GM12878 (cell line): Measurements from ENCODE around the gene ZNF322. TPM values are rescaled to one million over a fixed set of nuclear protein-coding genes. Genes with fewer than 3 reads are reported as not detected.

ENCODE experiments used
- ATAC-seq: fragments of 200-7000 bp; cut with Tn5 transposase; 3 replicates; pipeline ENCODE4 v1.9.1; 2020; ENCODE audit warnings: mild to moderate bottlenecking, moderate library complexity
- BruUV-seq: library from RNA; stranded (reverse); fragments of 400-500 nt; replicated peaks from 2 replicates; lab custom pipeline; 2021; lab: Mats Ljungman, UMichigan
- CTCF ChIA-PET: fragments of 300-600 bp; sonication (Branson Sonifier 250); formaldehyde crosslinking; extraction: SDS; loops from one replicate; lab custom pipeline; 2021; ENCODE audit warnings: inconsistent platforms; lab: Yijun Ruan, JAX
- POLR2A ChIA-PET: fragments of 350-600 bp; formaldehyde crosslinking; extraction: SDS; loops from one replicate; lab custom pipeline; 2021; ENCODE audit warnings: inconsistent platforms; lab: Charles Lee
- RAD21 ChIA-PET: fragments of 300-600 bp; sonication (Branson Sonifier 250); formaldehyde crosslinking; loops from one replicate; lab custom pipeline; 2023; ENCODE audit warnings: antibody characterized with exemption; ENCODE audit not compliant: unreplicated experiment; lab: Charles Lee
- SMC1A ChIA-PET: fragments of 300-600 bp; sonication (Branson Sonifier 250); formaldehyde crosslinking; loops from one replicate; lab custom pipeline; 2023; ENCODE audit not compliant: unreplicated experiment, uncharacterized antibody; lab: Charles Lee
- DNase-seq: peaks from one replicate; pipeline ENCODE4 v3.0.0-alpha.2; 2011; ENCODE audit warnings: low read depth, low spot score
- FAIRE-seq: peaks from 3 replicates; lab custom pipeline; 2011; peaks lifted over from hg19 to GRCh38; lab: Jason Lieb, UNC
- H2AFZ ChIP-seq: 2 replicates; pipeline ENCODE4 v1.6.0; 2011; ENCODE audit warnings: low read depth, low read length, control low read depth; ENCODE audit not compliant: control insufficient read depth
- H3K27ac ChIP-seq: 2 replicates; pipeline ENCODE4 v1.5.1; 2011; ENCODE audit warnings: control low read depth; ENCODE audit not compliant: control insufficient read depth, insufficient read depth
- H3K27me3 ChIP-seq, 2 experiments: replicated peaks in 1 of 2; 2 replicates each; pipeline versions ENCODE4 v1.6.0 to v1.6.1; 2011; ENCODE audit warnings: low read length in 1 of 2; ENCODE audit not compliant: control insufficient read depth in 2 of 2, insufficient read depth in 2 of 2
- H3K36me3 ChIP-seq, 2 experiments: 2 replicates each; pipeline ENCODE4 v1.5.1; 2011; ENCODE audit warnings: low read length in 1 of 2; ENCODE audit not compliant: control insufficient read depth in 2 of 2, insufficient read depth in 2 of 2
- H3K4me1 ChIP-seq: 2 replicates; pipeline ENCODE4 v1.6.1; 2011; ENCODE audit warnings: mild to moderate bottlenecking, low read length, moderate library complexity, mixed read lengths; ENCODE audit not compliant: control insufficient read depth, insufficient read depth
- H3K4me2 ChIP-seq: 2 replicates; pipeline ENCODE4 v1.6.0; 2011; ENCODE audit warnings: control low read depth; ENCODE audit not compliant: control insufficient read depth, insufficient read depth
- H3K4me3 ChIP-seq: fragments of 200-600 bp; sonication (generic); 2 replicates; pipeline ENCODE4 v1.5.1; 2016
- H3K79me2 ChIP-seq: 2 replicates; pipeline ENCODE4 v1.6.0; 2011; ENCODE audit warnings: low read length; ENCODE audit not compliant: control insufficient read depth, insufficient read depth
- H3K9ac ChIP-seq: 2 replicates; pipeline ENCODE4 v1.8.0; 2011; ENCODE audit warnings: low read length, control low read depth, mixed read lengths; ENCODE audit not compliant: control insufficient read depth, insufficient read depth
- H3K9me3 ChIP-seq: replicated peaks from 3 replicates; pipeline ENCODE4 v1.5.1; 2011; ENCODE audit warnings: mild to moderate bottlenecking, low read length; ENCODE audit not compliant: control insufficient read depth, insufficient read depth
- H4K20me1 ChIP-seq: 2 replicates; pipeline ENCODE4 v1.6.0; 2011; ENCODE audit not compliant: control insufficient read depth, insufficient read depth
- BACH1 ChIP-seq: fragments of 450-650 bp; IDR thresholded peaks from 2 replicates; pipeline ENCODE4 v1.6.1; 2017; ENCODE audit warnings: mild to moderate bottlenecking, borderline replicate concordance
- BCL11A ChIP-seq: IDR thresholded peaks from 2 replicates; pipeline ENCODE4 v1.6.1; 2011; ENCODE audit warnings: low read depth, low read length
- CHD1 ChIP-seq: IDR thresholded peaks from 2 replicates; pipeline ENCODE4 v1.6.1; 2012; ENCODE audit warnings: low read depth, low read length, improper control_type of control experiment
- FOS ChIP-seq: IDR thresholded peaks from 3 replicates; pipeline ENCODE4 v1.6.1; 2011; ENCODE audit warnings: borderline replicate concordance; ENCODE audit not compliant: insufficient read length; ENCODE audit errors: extremely low read depth
- GATAD2B ChIP-seq: fragments of 450-650 bp; conservative IDR thresholded peaks from 2 replicates; pipeline ENCODE4 v1.6.1; 2017; ENCODE audit warnings: low read depth, mild to moderate bottlenecking, moderate library complexity
- IRF4 ChIP-seq: IDR thresholded peaks from 2 replicates; pipeline ENCODE4 v1.6.1; 2011; ENCODE audit warnings: low read depth, low read length
- JUND ChIP-seq: IDR thresholded peaks from 2 replicates; pipeline ENCODE4 v1.6.1; 2012; ENCODE audit warnings: low read depth, mild to moderate bottlenecking, low read length, improper control_type of control experiment, moderate library complexity
- MEF2A ChIP-seq: IDR thresholded peaks from 2 replicates; pipeline ENCODE4 v1.6.1; 2011; ENCODE audit warnings: low read depth, mild to moderate bottlenecking, low read length, moderate library complexity; ENCODE audit not compliant: insufficient read depth
- NFYB ChIP-seq: IDR thresholded peaks from 2 replicates; pipeline ENCODE4 v1.6.1; 2011; ENCODE audit warnings: low read depth, mild to moderate bottlenecking, low read length, improper control_type of control experiment, moderate library complexity; ENCODE audit not compliant: insufficient read depth
- NR2C1 ChIP-seq: fragments of 450-650 bp; IDR thresholded peaks from 2 replicates; pipeline ENCODE4 v1.6.1; 2017; ENCODE audit warnings: antibody characterized with exemption, mild to moderate bottlenecking, moderate library complexity
- NR2C2 ChIP-seq: IDR thresholded peaks from 2 replicates; pipeline ENCODE4 v1.6.1; 2011; ENCODE audit warnings: borderline replicate concordance, low read depth; ENCODE audit not compliant: control insufficient read depth, insufficient read length
- POLR2AphosphoS2 ChIP-seq: IDR thresholded peaks from 2 replicates; pipeline ENCODE4 v1.6.1; 2011; ENCODE audit warnings: low read depth, mild to moderate bottlenecking, low read length, improper control_type of control experiment, moderate library complexity
- RB1 ChIP-seq: fragments of 450-650 bp; formaldehyde crosslinking; IDR thresholded peaks from 2 replicates; pipeline ENCODE4 v1.6.1; 2017; ENCODE audit warnings: mild to moderate bottlenecking, borderline replicate concordance
- RBBP5 ChIP-seq: fragments of 200-600 bp; sonication (generic); conservative IDR thresholded peaks from 2 replicates; pipeline ENCODE4 v1.6.1; 2016
- RELA ChIP-seq: fragments of 450-650 bp; IDR thresholded peaks from 2 replicates; pipeline ENCODE4 v1.8.0; 2014; ENCODE audit warnings: borderline replicate concordance; ENCODE audit not compliant: partially characterized antibody
- SREBF2 ChIP-seq: IDR thresholded peaks from 2 replicates; pipeline ENCODE4 v1.6.1; 2012; ENCODE audit warnings: mild to moderate bottlenecking, low read length
- WRNIP1 ChIP-seq: IDR thresholded peaks from 2 replicates; pipeline ENCODE4 v1.6.1; 2011; ENCODE audit warnings: low read depth, low read length, improper control_type of control experiment, borderline replicate concordance
- WGBS: methylation state at CpG from one replicate; pipeline ENCODE4 v1.1.6; 2016; ENCODE audit warnings: low lambda C conversion rate; ENCODE audit not compliant: insufficient replicate concordance, insufficient coverage; ENCODE audit errors: missing lambda C conversion rate; 5-methylcytosine and 5-hydroxymethylcytosine counted together
- in situ Hi-C: fragments of 300-500 bp; cut with MboI; formaldehyde crosslinking; loops from 9 replicates; pipeline ENCODE4 v1.14.3; 2018; ENCODE audit warnings: mixed read lengths
- intact Hi-C: fragments of 100-400 bp; cut with micrococcal nuclease; formaldehyde crosslinking; loops from one replicate; pipeline ENCODE4 v1.14.2; 2022; ENCODE audit not compliant: unreplicated experiment
- polyA plus RNA-seq, 11 experiments: library from polyadenylated mRNA; depleted of rRNA in 4 of 11; unstranded in 6 of 11; stranded (reverse) in 5 of 11; fragments of >200 nt; fragmentation: Nextera tagmentation in 4 of 11; fragmentation: Illumina TruSeq in 1 of 11; extraction: Ambion mirVana in 4 of 11; extraction: Trizol in 1 of 11; gene quantifications; 1 replicate in 1 of 11; 2 replicates in 10 of 11; pipeline versions ENCODE4 v1.2.1 to v1.2.3, GENCODE V29; 2011 to 2016; ENCODE audit warnings: inconsistent platforms in 2 of 11, missing spikeins in 2 of 11, low read depth in 1 of 11
- total RNA-seq, 4 experiments: library from RNA; depleted of rRNA in 3 of 4; stranded (reverse); fragments of >200 nt in 3 of 4; fragmentation: Illumina TruSeq in 1 of 4; extraction: Trizol in 1 of 4; gene quantifications; 2 replicates each; pipeline versions ENCODE4 v1.2.1 to v1.2.3, GENCODE V29; 2013 to 2021
- TF ChIP-seq, protein P1 (sequence below): IDR thresholded peaks from 2 replicates; pipeline ENCODE4 v1.6.1; 2011; ENCODE audit warnings: low read depth, low read length, improper control_type of control experiment, borderline replicate concordance
- TF ChIP-seq, protein P2 (sequence below): fragments of 450-650 bp; IDR thresholded peaks from 2 replicates; pipeline ENCODE4 v1.6.1; 2014; ENCODE audit warnings: mild to moderate bottlenecking

The ZNF322 gene
- total and polyA plus RNA-seq, 10 of the 15 experiments (the other 5 are each of a cell fraction or from before 2014, with no cell fraction given), result 2.7 to 19.1 (median 11.9) TPM

DNA sequence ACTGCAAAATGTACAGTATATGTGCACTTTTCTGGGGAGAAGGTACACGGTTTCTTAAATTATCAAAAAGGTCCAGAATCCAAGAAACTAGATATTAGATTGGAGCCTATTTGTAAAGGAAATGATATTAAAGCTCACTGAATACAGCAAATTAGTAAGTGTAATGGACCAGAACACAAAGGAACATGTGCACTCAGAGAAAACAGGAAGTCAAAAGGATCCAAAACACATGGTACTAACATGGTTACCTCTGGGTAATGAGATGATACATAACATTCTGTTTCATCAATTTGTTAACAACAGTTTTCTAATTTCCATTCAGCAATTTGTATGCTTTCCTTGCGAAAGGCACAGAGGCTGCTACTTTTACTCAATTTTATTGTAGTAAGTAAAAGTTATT lies 18.7 kb downstream of the ZNF322 start:
- no peak overlapping the region for H3K4me3 ChIP-seq
- ATAC-seq (no peak), FAIRE-seq (no peak), DNase-seq (no peak)
- TF ChIP-seq SREBF2, result no peak
- no peak for TF ChIP-seq NFYB
- TF ChIP-seq RBBP5, result no peak
- TF ChIP-seq RB1, result no peak
- no peak for TF ChIP-seq POLR2AphosphoS2
- no peak for TF ChIP-seq NR2C1
- no peak for TF ChIP-seq GATAD2B
- no peaks in the 10 kb centered on the region for H4K20me1 ChIP-seq
- no peaks in the 10 kb centered on the region for H3K79me2 ChIP-seq
- no TSS peak for BruUV-seq
- ChIA-PET POLR2A (no interaction called here), RAD21 (no interaction called here), SMC1A (no interaction called here), CTCF (no interaction called here)
- WGBS, result 98% methylated on average over 2 of the region's 2 CpGs
- H3K9ac ChIP-seq, result no peak overlapping the region
- no peaks in the 10 kb centered on the region for H3K4me1 ChIP-seq
- no peak overlapping the region for H3K4me2 ChIP-seq
- H3K36me3 ChIP-seq, result peaks cover 5 to 32% of the 10 kb centered on the region in 2 experiments
- no peaks in the 10 kb centered on the region for H3K27me3 ChIP-seq
- in situ Hi-C loops (no loop called here), intact Hi-C loops (no loop called here)
- no peak overlapping the region for H3K27ac ChIP-seq
- H2AFZ ChIP-seq, result no peak overlapping the region
- peaks cover 54% of the 10 kb centered on the region for H3K9me3 ChIP-seq

DNA sequence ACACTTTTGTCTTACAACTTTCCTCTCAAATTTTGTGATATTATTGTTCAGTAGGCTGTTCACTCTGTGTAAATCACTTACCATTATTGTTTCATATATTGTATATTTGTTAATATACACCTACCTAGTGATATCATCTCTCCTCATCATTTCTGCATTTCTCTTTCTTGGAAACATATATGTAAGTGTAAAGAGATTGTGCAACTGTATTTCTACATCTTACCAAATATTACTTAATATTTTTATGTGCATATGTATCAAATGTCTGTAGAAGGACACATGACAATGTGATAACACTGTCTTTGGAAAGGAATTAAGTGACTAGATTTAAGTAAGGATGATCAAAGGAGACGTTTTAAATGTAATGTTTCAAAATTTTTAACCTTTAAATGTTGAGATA lies 30.2 kb downstream of the ZNF322 start:
- ChIA-PET POLR2A (no interaction called here), CTCF (no interaction called here), RAD21 (no interaction called here), SMC1A (no interaction called here)
- BruUV-seq, result no TSS peak
- Histone ChIP-seq H3K79me2 (no peaks in the 10 kb centered on the region), H3K4me1 (no peaks in the 10 kb centered on the region), H2AFZ (no peak overlapping the region), H3K27me3 (no peaks in the 10 kb centered on the region), H3K27ac (no peak overlapping the region), H3K36me3 (no peaks in the 10 kb centered on the region), H3K9me3 (peaks cover 2% of the 10 kb centered on the region; the same call in 2 of the 3 replicates), H4K20me1 (no peaks in the 10 kb centered on the region), H3K4me3 (no peak overlapping the region), H3K9ac (no peak overlapping the region), H3K4me2 (no peak overlapping the region)
- intact Hi-C loops (no loop called here), in situ Hi-C loops (no loop called here)
- DNase-seq, result no peak
- 0% methylated on average over 1 of the region's 1 CpG for WGBS
- no peak for FAIRE-seq
- ATAC-seq, result no peak
- TF ChIP-seq NR2C2 (no peak), CHD1 (no peak), FOS (no peak), BACH1 (no peak), WRNIP1 (no peak), BCL11A (no peak), RELA (no peak), JUND (no peak), MEF2A (no peak), IRF4 (no peak)
- TF ChIP-seq, protein P1, sequence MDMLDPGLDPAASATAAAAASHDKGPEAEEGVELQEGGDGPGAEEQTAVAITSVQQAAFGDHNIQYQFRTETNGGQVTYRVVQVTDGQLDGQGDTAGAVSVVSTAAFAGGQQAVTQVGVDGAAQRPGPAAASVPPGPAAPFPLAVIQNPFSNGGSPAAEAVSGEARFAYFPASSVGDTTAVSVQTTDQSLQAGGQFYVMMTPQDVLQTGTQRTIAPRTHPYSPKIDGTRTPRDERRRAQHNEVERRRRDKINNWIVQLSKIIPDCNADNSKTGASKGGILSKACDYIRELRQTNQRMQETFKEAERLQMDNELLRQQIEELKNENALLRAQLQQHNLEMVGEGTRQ, result no peak
- TF ChIP-seq, protein P2, sequence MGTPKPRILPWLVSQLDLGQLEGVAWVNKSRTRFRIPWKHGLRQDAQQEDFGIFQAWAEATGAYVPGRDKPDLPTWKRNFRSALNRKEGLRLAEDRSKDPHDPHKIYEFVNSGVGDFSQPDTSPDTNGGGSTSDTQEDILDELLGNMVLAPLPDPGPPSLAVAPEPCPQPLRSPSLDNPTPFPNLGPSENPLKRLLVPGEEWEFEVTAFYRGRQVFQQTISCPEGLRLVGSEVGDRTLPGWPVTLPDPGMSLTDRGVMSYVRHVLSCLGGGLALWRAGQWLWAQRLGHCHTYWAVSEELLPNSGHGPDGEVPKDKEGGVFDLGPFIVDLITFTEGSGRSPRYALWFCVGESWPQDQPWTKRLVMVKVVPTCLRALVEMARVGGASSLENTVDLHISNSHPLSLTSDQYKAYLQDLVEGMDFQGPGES, result no peak
